NT2/D1 (cell line): ENCODE measurements around the gene CCDC77.

Source experiments
- DNase-seq: peaks from one replicate; pipeline ENCODE4 v3.0.0-alpha.2; 2011; ENCODE audit warnings: low read depth, low spot score
- H3K27me3 ChIP-seq: 2 replicates; pipeline ENCODE4 v1.6.0; 2011; ENCODE audit warnings: mild to moderate bottlenecking; ENCODE audit not compliant: insufficient read length, insufficient read depth
- H3K36me3 ChIP-seq: 2 replicates; pipeline ENCODE4 v1.6.1; 2011; ENCODE audit warnings: mild to moderate bottlenecking, low read length, mixed read lengths; ENCODE audit not compliant: insufficient read depth, insufficient read length
- H3K4me1 ChIP-seq: 2 replicates; pipeline ENCODE4 v1.5.1; 2011; ENCODE audit not compliant: insufficient read depth, insufficient read length
- H3K4me3 ChIP-seq: 2 replicates; pipeline ENCODE4 v1.5.1; 2011; ENCODE audit warnings: low read depth; ENCODE audit not compliant: insufficient read length
- H3K9ac ChIP-seq: 2 replicates; pipeline ENCODE4 v1.6.0; 2011; ENCODE audit warnings: low read depth; ENCODE audit not compliant: insufficient read length
- H3K9me3 ChIP-seq: 2 replicates; pipeline ENCODE4 v1.5.1; 2011; ENCODE audit warnings: mild to moderate bottlenecking, low read length; ENCODE audit not compliant: insufficient read depth
- SUZ12 ChIP-seq: IDR thresholded peaks from 2 replicates; pipeline ENCODE4 v1.6.1; 2011; ENCODE audit not compliant: insufficient read length, insufficient read depth; ENCODE audit errors: extremely low read depth
- YY1 ChIP-seq: IDR thresholded peaks from 2 replicates; pipeline ENCODE4 v1.6.1; 2011; ENCODE audit not compliant: insufficient read length, insufficient read depth
- ZNF274 ChIP-seq: IDR thresholded peaks from 2 replicates; pipeline ENCODE4 v1.6.1; 2011; ENCODE audit warnings: mild to moderate bottlenecking, low read depth, low read length

Gene CCDC77

DNA sequence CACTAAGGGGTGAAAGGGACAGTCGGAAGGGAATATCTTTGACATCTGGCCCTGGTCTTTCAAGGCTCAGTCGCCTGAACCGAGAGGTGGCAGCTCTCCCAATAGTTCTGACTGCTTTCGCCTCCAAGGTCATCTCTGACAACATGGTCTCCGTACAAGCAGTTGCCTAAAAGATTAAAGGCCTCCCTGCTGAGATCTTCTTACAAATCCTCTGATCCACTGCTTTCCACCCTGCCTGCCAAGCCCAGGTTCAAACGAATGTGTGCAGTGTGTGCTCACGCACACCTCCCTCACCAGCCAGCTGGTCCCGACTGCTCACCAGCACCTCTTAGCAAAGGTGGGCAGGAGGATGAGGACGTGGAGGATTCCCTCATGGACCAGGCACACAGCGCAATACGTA lies 68.7 kb downstream of the CCDC77 start:
- peaks cover 17% of the 10 kb centered on the region for H3K4me1 ChIP-seq
- peaks cover 3% of the 10 kb centered on the region for H3K36me3 ChIP-seq
- no peak for TF ChIP-seq ZNF274
- no peak for TF ChIP-seq SUZ12
- TF ChIP-seq YY1: no peak
- H3K9me3 ChIP-seq: no peaks in the 10 kb centered on the region
- no peak for DNase-seq
- H3K9ac ChIP-seq: no peak overlapping the region
- no peak overlapping the region for H3K4me3 ChIP-seq
- no peaks in the 10 kb centered on the region for H3K27me3 ChIP-seq

DNA sequence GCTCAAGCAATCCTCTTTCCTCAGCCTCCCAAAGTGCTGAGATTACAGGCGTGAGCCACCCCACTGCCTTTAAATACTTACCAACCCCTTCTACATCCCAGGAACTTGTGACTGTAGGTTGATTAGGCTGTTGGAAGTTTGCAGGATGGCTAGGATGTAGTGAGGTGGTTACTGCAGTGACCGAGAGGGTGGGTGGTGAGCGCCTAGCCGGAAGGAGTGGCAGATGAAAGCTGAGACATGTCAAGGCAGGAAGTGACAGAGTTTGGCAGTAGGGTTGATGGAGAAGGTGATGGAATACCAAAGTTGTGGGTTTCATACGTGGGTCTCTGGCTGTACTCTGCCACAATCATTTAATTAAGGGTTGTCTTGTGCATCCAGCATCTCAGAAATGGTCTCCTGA lies 71.8 kb downstream of the CCDC77 start:
- Histone ChIP-seq H3K4me3 (no peak overlapping the region), H3K27me3 (no peaks in the 10 kb centered on the region), H3K9me3 (no peaks in the 10 kb centered on the region), H3K4me1 (peaks cover 17% of the 10 kb centered on the region), H3K36me3 (peaks cover 21% of the 10 kb centered on the region), H3K9ac (no peak overlapping the region)
- TF ChIP-seq ZNF274 (no peak), YY1 (no peak), SUZ12 (no peak)
- no peak for DNase-seq

DNA sequence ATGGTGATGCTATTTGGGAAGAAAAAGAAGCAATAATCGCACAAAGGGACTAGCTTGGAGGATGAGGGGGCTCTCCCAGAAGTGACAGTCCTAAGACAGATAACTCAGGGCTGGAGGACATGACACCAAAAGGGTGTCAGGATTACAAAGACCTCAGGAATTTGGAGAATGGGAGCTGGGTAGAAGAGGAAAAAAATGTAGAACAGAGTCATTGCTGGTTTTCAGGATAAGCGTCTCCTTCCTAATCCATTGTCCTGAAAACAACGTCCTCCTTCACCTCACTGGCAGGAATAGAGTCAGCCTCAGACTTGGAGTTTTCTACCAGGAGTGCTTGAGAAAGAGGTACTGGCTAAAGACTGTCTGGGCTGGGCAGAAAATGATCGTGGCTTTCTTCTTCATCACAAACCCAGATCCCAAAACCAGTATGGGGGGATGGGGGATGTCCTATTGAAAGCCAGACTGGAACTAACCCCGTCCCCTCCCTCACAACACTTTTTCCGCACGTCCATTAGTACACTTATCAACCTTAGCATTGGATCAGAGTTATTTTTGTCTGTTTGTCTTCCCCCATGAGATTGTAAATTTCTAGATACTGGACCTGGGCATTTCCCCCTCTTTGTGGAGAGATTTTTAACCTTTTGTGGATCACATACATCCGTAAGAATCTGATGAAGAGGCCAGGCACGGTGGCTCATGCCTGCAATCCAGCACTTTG lies 72.6 kb downstream of the CCDC77 start:
- peak; percentile 87 for DNase-seq
- TF ChIP-seq YY1: no peak
- no peak for TF ChIP-seq ZNF274
- no peak for TF ChIP-seq SUZ12
- Histone ChIP-seq H3K36me3 (peaks cover 21% of the 10 kb centered on the region), H3K4me1 (peaks cover 17% of the 10 kb centered on the region), H3K9ac (peak overlapping the region; percentile 12), H3K27me3 (no peaks in the 10 kb centered on the region), H3K4me3 (no peak overlapping the region), H3K9me3 (no peaks in the 10 kb centered on the region)

DNA sequence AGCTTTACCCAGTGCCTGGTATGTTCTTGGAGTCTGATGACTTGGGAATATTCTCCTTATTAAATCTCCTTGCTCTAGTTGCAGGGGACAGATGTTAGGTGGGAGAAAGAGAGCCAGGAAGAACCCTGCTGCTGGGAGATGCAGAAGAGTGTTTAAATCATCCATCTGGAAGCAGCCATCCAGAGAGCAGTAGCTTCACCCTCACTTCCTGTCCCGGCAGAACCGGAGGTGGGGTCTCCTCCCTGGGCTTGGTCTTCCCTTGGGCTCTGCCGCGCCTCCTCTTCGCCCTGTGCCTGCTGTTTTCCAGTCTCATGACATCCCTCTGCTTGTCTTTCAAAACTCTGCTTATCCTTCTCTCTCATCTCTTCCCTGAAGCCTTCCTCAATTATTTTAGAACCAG lies 73.8 kb downstream of the CCDC77 start:
- Histone ChIP-seq H3K27me3 (no peaks in the 10 kb centered on the region), H3K36me3 (peaks cover 21% of the 10 kb centered on the region), H3K4me3 (no peak overlapping the region), H3K4me1 (peaks cover 20% of the 10 kb centered on the region), H3K9me3 (no peaks in the 10 kb centered on the region), H3K9ac (no peak overlapping the region)
- no peak for TF ChIP-seq SUZ12
- TF ChIP-seq ZNF274: no peak
- no peak for TF ChIP-seq YY1
- DNase-seq: no peak

DNA sequence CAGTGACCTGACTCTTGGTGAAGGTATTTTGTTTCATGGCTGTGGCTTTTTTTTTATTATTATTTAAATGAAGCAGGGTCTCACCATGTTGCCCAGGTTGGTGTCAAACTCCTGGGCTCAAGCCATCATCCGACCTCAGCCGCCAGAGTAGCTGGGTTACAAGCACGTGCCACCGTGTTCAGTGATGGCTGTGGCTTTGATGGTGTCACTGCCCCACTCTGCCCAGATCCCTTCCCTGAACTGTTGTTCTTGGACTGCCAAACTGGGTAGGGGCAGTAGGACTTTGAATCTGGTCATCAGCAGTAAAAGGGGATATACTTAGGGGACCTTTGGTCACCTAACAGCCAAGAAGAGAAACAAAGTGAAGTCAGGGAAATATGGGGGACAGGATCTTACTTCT lies 77.7 kb downstream of the CCDC77 start:
- Histone ChIP-seq H3K9ac (no peak overlapping the region), H3K27me3 (no peaks in the 10 kb centered on the region), H3K36me3 (peaks cover 23% of the 10 kb centered on the region), H3K4me3 (no peak overlapping the region), H3K9me3 (no peaks in the 10 kb centered on the region), H3K4me1 (peaks cover 29% of the 10 kb centered on the region)
- DNase-seq: no peak
- no peak for TF ChIP-seq SUZ12
- no peak for TF ChIP-seq YY1
- TF ChIP-seq ZNF274: no peak

DNA sequence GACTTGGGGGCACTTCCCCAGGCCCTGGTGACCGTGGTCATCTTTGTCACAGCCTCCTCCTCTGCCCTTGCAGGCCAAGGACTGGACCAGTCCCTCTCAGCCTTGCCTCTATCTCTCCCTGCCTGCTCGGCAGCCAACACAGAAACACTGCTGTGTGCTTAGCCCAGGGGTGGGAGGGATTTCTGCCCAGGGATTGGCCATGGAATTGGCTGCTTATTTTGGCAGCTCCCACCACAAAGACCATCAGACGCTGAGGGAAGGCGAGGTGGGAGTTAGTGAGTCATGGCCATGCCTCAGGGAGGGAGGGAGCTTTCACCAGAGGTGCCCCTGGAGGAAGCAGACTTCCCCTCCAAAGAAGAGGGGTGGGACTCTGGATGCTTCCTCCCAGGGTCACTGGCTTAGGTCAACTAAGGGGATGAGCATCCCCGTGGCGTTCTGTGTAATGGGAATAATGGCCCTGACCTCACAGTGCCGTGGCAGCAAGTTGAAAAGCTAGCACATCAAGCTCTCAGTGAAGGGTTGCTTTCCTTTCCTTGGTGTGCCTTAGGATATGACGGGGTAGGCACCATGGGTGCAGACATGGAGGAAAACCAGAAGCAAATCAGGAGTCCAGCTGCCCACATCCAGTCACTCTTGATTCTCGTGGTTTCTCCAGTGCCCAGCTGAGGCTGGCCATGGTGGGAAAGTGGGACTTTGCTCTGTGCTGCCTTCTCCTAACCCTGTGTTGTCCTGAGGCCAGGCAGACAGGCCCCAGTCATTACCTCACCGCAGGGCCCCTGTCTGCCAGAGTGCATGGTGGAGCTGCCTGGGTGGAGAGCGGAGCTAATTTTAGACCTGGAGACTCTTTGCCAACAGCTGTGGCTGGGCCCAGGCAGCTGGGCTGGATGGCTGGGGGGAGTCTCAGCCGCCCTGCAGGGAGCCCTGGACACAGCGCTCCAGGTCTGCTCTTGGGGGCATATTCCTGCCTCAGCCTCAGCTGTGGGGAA lies 79.7 kb downstream of the CCDC77 start:
- no peak for TF ChIP-seq YY1
- TF ChIP-seq ZNF274: no peak
- TF ChIP-seq SUZ12: no peak
- Histone ChIP-seq H3K9ac (peak overlapping the region; percentile 37), H3K4me3 (no peak overlapping the region), H3K27me3 (no peaks in the 10 kb centered on the region), H3K4me1 (peaks cover 26% of the 10 kb centered on the region), H3K9me3 (no peaks in the 10 kb centered on the region), H3K36me3 (peaks cover 24% of the 10 kb centered on the region)
- DNase-seq: peak; percentile 55

DNA sequence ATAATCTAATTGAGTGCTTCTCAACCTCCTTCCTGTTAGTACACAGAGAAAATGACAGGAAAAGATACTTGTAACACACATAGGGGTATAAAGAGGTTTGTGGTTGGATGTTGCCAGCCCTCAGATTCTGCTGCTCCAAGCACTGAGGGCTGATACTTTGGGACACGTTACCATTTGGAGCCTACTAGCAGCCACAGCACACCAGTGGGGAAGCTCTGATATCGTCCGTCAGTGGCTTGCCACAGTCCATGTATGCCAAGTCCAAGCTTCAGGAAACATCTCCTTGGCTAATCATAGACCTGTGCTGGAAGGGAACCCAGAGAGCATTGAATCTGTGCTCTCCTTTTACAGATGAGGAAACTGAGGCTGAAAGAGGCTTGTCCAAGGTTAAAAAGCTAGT lies 80.6 kb downstream of the CCDC77 start:
- peaks cover 20% of the 10 kb centered on the region for H3K36me3 ChIP-seq
- TF ChIP-seq ZNF274 (no peak), SUZ12 (no peak), YY1 (no peak)
- H3K9me3 ChIP-seq: no peaks in the 10 kb centered on the region
- H3K9ac ChIP-seq: no peak overlapping the region
- no peak for DNase-seq
- no peaks in the 10 kb centered on the region for H3K27me3 ChIP-seq
- H3K4me3 ChIP-seq: no peak overlapping the region
- H3K4me1 ChIP-seq: peaks cover 26% of the 10 kb centered on the region
